HL-60 (cell line): Measurements from ENCODE around the gene AP3S2.

ENCODE experiments used
- CTCF ChIP-seq: IDR thresholded peaks from one replicate; pipeline ENCODE4 v1.5.1; 2011; ENCODE audit warnings: low read length, control low read depth, inconsistent platforms; ENCODE audit not compliant: insufficient read depth
- GABPA ChIP-seq: IDR thresholded peaks from 2 replicates; pipeline ENCODE4 v1.6.1; 2012; ENCODE audit warnings: low read depth

DNA sequence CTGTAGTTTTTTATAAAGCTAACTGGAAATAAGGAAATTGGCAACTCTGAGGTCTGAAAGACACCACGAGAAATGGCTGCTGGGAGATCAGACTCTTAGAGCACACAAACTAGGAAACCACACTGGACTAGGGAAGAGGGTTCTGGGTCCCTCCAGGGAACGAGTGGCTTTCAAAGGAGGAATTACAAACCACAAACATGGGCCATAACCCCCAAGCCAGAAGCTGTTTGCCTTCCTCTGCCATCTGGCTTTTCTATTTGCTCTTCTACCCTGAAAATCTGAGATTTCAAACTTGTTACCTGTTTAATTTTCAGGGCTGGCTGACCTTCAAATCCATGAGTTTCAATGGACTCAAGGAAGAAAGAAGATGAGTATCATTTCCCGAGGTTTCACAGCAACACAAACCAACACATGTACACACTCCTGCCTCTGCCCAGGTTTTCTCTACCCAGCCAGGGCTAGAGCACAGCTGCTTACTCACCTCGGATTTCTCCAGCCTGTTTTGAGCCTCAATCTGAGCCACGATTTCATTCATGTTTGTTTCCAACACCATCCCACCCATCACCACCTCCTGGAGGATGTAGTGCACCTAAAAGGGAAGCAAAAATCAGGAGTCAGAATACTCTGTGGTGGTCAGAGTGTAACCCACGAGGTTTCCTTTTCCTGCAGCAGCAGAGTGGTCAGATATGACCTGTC lies 56.5 kb downstream of the AP3S2 start:
- TF ChIP-seq CTCF (no peak), GABPA (no peak)
